ENCODE data around the gene ZFHX2.

Gene ZFHX2

GRCh38 chr14:23572836-23573235 is 21.3 kb upstream of the ZFHX2 start:
- no peak for DNase-seq (ENCODE audit: low read depth, low spot score)

GRCh38 chr14:23572524-23572828 is 20.9 kb upstream of the ZFHX2 start:
- no peak for DNase-seq (ENCODE audit: low read depth, low spot score)

DNA sequence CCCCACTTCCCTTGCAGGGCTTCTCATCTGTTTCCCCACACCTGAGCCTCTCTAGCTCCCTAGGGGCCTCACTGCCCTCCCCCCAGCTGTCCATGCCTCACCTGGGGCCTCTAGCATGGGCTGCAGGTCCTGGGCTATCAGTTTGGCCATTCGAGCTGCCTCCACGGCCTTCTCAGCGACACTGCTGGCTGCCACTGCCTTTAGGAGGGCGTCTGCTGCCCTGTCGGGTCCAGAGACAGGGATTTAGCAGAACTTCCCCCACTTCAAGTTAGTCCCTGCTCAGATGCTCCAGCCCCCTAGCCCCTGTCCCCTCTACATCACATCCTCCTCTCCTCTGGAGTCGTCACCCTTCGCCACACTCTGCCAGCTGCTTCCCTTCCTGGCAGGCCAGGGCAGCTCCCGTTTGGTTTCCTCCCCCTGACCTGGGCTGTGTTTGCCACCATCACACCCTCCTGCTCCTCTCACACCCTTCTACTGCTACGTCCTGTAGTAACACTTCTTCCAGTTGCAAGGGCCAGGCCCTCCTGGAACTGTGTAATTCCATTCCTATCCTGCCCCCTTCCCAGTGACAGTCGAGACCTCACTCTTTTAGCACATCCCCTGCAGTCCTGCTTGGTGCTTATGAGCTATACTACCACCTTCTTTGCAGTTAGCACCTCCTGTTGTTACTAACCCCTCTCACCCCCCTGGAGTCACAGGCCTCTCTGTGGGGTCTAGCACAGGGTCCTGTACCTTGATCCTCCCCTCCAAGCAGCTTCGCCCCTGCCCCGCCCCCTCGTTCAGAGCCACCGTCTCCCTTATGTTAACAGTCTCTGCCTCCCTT is 20.3 kb upstream of the ZFHX2 start:
- DNase-seq (ENCODE audit: low read depth, low spot score): no peak

DNA sequence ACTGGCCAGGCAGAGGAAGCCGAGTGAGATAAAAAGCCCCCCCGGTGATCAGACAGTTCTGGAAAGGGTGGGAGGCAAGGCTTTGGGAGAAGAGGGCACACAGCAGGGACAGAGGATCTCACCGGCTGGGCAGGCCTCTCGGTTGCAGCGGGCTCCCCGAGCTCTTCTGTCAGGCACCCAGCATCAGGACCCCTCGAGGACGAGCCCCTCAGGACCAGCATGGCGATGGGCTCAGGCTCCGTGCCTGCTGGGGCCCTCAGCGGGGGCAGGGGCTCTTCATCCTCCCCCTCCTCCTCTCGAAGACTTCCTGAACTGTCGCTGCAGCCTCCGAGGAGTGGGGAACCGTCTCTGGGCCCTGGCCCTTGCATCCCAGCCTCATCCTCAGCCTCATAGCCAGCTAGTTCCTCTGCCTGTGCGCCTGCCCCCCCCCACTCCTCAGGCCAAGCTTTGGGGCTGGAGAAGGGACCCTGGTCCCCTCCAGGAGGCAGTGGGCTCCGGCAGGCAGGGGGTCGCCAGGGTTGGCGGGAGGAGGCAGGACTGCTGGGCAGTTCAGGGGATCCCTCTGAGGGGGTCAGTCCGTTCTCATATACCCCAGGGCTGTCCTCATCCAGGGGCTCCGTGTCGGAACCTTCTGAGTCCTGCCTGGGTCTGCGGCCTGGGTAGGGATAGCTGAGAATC is 19.4 kb upstream of the ZFHX2 start:
- DNase-seq (ENCODE audit: low read depth, low spot score): no peak

DNA sequence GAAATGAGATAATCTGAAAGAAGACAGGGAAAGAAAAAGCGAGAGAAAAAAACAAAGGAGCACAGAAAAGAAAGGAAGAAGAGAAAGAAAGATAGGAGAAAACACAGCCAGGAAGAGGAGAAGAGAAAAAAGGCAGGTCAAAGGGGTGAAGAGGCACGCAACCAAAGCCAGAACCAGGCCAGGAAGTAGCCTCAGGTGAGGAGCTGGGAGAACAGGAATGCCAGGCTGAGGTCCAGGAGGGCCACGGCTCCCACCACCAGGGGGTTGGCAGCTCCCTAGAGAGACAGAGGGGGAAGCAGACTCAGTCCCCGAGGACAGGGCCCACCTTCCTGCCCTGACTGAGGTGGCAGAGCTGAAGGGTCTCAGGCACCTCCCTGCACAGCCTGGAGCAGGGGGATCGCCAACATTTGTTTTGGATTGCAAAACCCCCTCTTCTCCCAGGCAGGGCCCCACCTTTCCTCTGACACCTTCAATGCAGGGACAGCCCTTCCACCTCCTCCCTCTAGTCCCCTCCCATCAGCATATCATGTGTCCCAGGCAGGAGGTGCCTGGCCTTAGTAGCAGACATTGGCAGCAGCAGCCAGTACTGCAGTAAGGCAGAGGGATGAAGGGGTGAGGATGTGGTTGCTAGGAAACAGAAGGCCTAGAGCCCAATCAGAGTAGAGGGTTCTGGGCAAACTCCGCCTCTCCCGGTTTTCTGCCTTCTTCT is 18.0 kb upstream of the ZFHX2 start:
- no peak for DNase-seq (ENCODE audit: low read depth, low spot score)

- DNase-seq (ENCODE audit: low read depth, low spot score): no peak
Measured at GRCh38 chr14:23568600-23569331, 17.2 kb upstream of the ZFHX2 start.

- DNase-seq (ENCODE audit: low read depth, low spot score): no peak
Measured at GRCh38 chr14:23568021-23568599, 16.5 kb upstream of the ZFHX2 start.

DNA sequence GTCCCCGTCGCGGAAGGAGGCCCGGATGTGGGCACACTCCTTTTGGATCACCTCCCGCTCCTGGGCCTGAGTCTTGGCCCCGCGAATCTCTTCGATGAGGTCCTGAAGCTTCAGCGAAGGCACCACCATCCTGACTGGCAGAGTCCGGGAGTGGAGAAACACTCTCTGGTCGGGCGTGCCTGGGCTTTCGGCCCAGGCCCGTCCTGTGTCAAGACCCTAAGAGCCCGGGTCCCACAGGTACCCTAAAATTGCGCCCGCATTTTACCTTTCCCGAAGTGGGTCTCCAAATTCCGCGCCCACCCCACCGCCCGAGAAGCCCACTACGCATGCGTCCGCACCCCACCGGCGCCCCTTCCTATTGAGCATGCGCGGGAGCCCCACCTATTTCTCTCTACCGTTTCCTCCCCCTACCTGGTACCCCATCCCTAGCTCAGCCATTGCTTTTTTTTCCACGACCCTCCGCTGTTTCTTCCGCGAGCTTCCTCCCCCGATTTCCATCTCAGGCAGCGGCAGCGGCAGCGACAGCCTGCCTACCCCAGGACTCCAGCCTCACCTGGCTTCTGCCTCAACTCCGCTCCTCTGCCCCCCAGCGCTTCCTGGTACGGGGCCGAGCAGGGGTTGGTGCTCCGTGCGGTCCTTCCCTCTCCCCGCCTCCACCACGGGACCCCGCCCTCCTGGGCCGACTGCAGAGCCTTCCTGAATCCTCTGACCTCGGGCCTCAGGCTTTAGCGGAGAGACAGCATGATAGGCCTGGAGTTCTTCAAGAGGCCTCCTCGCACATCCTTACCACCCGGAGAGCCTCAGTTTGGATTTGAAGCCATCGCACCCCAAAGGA is 15.8 kb upstream of the ZFHX2 start, which contains the start of gene AP1G2:
AP1G2 (minus strand) TSS at position 606 of the 835 bp plus-strand sequence; CDS start at position 129, 477 bp downstream.
- DNase-seq (ENCODE audit: low read depth, low spot score): peak; percentile 81

DNA sequence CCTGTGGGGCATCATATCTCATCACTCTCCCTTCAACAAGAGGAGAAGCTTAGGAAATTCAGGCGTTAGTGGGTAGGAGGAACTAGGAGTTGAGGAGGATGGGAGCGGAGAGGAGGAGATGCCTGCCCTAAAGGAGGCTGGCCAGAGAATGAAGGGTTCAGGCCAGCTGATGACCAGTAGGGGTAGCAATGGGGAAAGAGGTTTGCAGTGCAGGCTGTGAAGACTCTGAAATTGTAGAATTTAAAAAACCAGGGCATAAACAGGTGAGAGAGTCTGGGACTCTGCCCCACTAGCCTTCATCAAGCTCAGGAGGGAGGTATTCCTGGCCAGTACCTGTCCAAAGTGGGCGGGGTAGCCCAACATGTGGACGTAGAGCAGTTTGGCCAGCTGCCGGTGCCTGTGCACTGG is 15.2 kb upstream of the ZFHX2 start:
- no peak for DNase-seq (ENCODE audit: low read depth, low spot score)

DNA sequence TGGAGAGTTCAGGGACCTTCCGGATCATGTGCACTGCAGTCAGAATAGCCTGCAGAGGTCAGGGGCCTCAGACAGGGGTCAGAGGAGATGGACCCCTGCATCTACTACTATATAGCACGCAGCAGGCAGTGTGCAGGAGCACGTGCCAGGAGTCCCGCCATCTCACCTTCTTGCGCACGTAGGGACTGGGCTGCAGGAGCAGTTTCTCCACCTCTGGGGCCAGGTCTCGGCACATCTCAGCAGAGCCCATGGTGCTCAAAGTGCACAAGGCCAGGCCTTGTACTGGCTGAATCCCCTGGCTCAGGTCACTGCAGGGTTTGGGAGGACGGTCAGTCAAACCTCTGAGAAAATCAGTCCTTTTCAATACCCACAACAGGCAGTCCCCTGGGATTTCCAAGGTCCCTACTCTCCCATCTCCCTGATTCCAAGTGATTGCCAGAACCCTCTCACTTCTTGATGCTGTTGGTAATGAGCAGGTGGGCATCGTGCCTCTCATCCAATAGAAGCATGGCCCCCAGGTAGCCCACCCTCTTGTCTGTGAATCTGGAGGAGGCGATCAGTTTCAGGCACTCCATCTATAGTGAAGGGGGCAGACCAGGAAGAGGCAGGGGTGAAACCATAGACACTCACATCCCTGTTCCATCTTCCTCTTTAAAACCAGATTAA is 14.7 kb upstream of the ZFHX2 start:
- DNase-seq (ENCODE audit: low read depth, low spot score): no peak

- no peak for DNase-seq (ENCODE audit: low read depth, low spot score)
Measured at GRCh38 chr14:23565626-23566025, 14.1 kb upstream of the ZFHX2 start.

- no peak for DNase-seq (ENCODE audit: low read depth, low spot score)
Measured at GRCh38 chr14:23564876-23565275, 13.3 kb upstream of the ZFHX2 start.

DNA sequence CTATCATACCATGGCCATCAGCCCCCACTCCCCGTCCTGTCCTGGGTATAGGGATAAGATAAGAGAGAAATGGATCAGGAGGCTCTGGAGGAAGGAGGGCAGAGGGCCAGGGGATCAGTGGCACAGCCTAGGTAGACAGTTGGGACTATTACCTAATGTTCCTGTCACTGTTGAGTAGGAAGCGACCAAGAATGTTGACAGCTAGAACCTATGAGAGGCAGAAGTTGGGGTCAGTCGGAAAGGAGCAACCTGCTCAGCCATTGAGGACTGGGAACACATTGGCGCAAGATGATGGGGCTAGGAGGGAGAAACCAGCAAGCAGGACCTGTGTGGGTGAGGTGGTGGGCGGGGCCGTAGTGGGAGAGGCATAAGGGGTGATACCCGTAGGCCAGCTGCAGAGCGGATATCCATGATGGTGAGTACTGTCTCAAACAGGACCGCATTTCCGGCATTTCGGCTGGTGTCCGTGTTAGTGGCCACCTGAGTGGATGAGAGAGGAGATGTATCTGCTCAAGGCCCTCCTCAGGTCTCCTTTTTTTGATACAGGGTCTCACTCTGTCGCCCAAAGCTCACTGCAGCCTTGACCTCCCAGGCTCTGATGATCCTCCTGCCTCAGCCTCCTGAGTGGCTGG is 12.7 kb upstream of the ZFHX2 start:
- DNase-seq (ENCODE audit: low read depth, low spot score): no peak

DNA sequence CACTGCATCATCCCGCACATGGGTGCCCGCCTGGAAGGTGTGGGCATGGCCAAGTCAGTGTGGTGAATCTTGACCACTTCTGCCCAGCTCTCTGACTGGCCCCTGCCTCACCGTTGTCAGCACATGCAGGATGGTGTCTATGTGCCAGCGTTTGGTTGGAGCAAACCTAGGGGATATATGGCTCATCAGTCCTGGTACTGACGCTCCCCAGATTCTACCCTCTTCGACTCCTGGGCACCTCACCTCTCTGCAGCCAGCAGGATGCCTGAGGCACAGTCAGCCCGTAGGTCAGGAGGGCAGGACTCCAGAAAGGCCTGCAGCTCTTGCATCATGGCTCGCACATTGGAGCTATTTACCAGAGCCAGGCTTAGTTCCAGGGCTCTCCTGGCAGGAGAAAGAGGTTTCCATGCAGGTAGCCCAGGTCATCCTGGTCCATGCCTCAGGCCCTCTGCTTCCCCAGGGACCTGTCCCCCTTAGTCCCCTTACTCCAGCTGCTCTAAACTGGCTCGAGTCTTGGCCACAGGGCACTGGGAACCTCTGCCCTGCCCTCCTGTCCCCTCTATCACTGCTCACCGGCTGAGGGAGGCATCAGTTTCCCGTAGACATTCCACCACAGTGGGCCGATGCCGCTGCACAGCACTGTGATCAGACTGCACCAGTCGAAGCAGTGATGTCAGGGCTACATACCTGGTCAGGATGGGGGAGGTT is 12.1 kb upstream of the ZFHX2 start:
- DNase-seq (ENCODE audit: low read depth, low spot score): no peak

GRCh38 chr14:23562822-23563472 is 11.4 kb upstream of the ZFHX2 start:
- DNase-seq (ENCODE audit: low read depth, low spot score): peak; percentile 26

DNA sequence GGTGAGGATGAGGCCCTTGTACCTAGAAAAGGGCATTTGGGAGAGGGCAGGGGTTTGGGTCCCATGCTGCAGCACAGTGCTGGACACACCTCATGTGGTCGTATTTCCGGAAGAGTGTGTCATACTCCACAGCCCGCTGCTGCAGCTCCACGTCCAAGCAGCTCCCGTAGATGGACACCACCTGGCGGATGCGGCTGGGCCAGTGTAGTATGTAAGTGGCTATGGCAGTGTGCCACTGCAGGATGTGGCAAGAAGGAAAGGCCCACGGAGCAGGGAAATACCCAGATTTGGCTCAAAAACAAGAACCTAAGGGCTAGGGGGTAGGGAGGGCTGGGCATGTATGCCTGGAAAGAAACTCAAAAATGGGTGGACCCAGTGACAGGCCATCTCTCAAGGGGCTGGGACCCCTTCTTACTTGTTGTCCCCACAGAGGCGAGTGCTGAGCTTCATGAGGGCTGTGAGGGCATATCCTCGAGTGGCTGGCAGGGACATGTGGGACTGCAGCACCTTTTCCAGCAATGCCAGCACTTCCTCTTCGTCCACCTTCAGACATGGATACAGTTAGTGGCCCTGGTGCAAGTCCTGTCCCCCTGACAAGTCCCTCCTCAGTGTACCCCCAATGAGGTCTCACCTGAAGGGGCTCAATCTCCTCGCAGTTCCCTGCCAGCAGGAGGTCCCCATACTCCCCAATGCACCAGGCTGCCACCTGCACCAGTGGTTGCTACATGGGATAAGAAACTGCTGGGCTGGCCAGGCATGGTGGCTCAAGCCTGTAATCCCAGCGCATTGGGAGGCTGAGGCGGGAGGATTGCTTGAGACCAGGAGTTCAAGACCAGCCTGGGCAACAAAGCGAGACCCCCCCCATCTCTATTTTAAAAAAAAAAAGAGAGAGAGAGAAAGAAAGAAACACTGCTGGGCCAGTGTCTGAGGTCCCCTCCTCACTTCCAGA is 10.6 kb upstream of the ZFHX2 start:
- no peak for DNase-seq (ENCODE audit: low read depth, low spot score)

- DNase-seq (ENCODE audit: low read depth, low spot score): no peak
Measured at GRCh38 chr14:23561259-23561658, 9.7 kb upstream of the ZFHX2 start.

Data from activated naive CD8-positive, alpha-beta T cell treated with anti-CD3 and anti-CD28 coated beads, Interleukin-2, amount 50 U/mL, for 16 hours (primary cell).